HS-5 (cell line): Measurements from ENCODE around the gene MYO15A.

Experiments used
- DNase-seq: peaks from one replicate; pipeline ENCODE4 v3.0.0-alpha.2; 2012; ENCODE audit warnings: low read depth

Gene MYO15A

GRCh38 chr17:18105595-18105994 is 3.0 kb upstream of the MYO15A start:
- DNase-seq, result no peak

DNA sequence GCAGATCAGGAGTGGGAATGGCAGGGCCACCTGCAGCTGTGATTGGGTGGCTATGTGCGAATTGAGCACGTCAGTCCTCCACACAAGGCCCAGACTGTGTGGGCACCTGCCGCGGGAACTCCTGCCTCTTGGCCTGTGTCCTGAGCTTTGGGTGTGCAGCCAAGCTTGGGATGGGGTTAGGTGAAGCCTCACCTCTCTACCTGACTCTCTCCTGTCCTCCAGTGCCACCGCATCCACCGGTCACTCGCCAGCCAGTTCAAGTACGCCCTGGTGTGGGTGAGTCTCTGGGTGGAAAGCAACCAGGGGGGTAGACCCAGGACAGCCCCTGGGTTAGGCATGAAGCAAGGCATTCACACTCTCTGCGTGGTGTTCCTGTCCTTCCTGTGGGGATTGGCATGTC is 2.3 kb upstream of the MYO15A start:
- DNase-seq, result no peak

DNA sequence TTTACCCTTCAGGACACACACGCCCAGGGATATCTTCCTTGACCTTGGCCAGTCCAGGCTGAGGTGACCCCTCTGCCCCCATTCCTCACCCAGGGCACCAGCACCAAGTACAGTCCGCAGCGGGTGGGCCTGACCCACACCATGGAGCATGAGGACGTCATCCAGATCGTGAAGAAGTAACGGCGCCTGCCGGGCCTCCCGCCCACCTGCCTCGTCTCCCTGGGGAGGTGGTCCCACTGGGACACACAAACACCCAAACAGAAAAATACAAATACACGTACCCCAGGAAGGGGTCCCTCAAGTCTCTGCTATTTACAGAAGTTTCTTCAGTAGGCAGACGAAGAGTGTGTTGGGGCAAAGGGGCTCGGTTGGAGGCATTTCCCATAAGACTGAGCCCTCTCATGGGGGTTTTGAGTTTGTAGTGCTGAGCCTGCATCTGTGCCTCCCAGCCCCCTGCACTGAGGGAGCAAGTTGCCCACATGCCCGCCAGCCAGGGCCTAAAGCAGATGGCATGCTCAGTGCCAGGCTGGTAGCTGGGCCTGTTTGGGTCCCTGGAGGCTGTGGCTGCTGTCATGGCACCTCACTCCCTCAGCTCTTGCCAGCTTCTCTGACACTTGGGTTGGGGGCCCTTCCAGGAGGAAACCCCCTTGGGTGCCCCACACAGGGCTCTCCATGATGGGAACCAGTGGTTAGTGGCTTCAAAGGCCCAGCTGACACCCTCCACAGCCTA is 1.3 kb upstream of the MYO15A start:
- no peak for DNase-seq

DNA sequence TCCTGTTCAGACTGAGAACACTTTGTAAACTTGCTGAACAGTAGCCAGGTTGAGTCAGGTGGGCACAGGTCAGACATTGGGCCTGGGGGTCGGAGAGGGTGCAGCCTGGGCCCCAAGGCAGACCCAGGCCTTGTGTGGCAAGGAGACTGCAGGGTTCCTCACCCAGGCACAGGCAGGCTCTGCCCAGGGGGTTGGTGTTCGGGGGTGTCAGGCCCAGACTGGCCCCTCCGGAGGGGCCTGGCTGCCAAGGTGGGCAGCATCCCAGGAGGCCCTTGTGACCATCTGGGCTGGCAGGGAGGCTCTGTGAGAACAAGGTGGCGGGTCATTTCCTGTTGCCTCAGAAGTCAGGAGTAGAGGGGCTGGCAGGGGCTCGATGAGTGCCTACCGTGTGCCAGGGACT is 585 bp upstream of the MYO15A start:
- DNase-seq, result no peak

GRCh38 chr17:18109935-18110485 is 1.5 kb downstream of the MYO15A start:
- DNase-seq, result no peak

DNA sequence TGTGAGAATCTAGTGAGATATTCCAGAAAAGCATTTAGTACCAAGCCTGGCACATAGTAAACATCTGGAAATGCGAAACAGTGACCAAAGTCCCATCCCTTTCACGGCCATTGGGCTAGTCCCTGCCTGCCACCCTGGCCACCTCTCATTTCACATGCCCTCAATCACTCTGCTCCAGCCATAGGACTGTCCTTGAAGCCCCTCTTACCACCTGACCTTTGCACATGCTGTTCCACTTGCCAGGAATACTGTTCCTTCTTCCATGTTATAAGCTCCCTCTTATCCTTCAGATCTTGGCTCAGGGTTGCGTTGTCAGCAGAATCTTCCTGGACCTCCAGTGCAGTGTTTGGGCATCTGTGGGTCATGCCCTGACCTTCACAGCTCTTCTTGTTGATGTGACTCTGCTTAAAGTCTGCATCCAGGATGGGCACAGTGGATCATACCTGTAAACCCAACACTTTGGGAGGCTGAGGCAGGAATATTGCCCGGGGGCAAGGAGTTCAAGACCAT is 2.1 kb downstream of the MYO15A start:
- DNase-seq, result no peak

DNA sequence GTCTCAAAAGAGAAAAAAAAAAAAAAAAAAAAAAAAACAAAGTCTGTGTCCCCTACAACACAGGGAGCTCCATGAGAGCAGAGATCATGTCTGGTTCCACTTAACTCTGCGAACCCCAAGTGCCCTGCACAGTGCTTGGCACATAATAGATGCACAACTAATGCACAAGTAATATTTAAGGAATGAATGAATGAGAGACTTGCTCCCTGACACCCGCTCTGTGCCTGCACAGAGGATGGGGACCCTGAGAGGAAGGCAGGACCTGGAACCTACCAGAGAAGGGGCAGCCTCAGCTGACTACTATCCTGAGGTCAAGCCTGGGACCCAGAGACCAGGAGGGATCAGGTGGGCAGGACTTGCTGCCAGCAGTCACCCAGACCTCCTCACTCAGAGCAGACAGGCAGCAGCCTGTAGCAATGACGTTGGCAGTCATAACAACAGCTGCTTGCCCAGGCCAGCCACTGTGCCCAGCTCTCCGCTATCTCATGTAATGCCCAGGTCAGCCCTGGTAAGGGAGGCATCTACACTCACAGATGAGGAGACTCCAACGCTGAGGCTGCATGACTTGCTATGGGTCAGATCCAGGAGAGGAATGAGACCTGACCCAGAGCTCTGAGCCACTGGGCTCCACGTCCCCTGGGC is 2.9 kb downstream of the MYO15A start:
- DNase-seq, result no peak

- DNase-seq, result no peak
Observed at GRCh38 chr17:18115517-18115916, 7.0 kb downstream of the MYO15A start.

DNA sequence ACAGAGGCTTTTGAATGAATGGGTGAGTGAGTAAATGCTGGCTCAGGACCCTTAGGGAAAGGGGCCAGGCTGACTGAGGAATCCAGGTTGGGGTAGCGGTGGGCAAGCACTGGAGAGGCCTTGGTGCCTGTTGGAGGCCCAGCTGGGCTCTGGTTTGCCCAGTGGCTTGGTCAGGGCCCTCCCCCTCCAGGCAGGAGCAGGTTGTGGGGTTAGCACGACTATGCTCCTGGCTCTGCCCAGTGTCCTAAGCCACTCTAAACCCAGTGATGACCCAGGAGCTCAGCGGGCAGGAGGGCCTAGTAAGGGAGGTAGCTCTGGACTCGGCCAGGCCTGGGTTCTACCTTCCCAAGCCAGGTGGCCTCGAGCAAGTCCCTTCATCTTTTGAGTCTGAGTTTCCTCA is 7.5 kb downstream of the MYO15A start:
- DNase-seq, result no peak

DNA sequence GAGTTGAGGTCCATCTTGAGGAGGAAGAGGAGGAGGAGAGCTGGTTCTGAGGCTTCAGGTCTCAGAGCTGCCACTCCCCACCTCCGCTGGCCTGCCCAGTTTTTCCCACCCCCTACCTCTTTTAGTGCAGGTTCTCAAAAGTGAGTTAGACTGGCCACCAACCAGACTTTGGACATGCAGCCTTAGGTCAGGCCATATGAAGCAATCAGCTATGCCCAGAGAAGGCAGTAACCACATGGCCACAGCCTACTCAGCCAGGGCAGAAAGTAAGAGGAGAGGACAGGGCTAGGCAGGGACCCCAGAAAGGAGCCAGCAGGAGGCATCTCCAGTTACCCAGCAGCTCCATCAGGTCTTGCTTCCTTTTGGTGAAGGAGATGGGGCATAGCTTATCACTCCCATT is 9.0 kb downstream of the MYO15A start:
- DNase-seq, result no peak

DNA sequence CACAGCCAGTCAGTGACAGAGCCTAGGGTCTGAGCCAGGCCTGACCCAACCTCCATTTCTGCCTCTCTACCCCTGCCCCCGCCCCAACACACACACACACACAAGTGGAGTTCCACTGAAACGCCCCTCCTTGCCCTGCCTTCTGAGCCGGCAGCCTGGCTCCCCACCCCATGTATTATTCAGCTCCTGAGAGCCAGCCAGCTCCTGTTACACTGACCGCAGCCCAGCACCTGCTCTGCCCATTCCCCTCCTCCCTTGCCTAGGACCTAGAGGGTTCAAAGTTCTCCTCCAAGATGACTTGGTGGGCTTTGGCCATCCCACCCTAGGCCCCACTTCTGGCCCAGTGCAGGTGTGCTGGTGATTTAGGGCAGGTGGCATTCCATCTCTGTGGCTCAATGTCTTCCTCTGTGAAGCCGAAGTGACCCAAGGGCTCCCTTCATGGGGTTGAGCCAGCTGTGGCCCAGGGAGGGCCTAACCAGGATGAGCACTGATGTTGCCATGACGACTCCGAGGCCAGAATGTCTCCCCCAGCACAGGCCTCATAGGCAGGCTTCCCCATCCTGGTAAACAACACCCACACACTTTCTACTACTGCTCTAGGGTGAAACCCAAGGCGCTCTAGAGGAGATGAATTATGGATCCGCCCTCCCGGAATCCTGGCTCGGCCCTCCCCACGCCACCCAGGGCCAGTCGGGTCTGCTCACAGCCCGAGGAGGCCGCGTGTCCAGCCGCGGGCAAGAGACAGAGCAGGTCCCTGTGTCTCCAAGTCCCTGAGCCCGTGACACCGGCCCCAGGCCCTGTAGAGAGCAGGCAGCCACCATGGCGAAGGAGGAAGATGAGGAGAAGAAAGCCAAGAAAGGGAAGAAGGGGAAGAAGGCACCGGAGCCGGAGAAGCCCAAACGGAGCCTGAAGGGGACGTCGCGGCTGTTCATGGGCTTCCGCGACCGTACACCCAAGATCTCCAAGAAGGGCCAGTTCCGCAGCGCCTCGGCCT is 9.7 kb downstream of the MYO15A start:
- no peak for DNase-seq

DNA sequence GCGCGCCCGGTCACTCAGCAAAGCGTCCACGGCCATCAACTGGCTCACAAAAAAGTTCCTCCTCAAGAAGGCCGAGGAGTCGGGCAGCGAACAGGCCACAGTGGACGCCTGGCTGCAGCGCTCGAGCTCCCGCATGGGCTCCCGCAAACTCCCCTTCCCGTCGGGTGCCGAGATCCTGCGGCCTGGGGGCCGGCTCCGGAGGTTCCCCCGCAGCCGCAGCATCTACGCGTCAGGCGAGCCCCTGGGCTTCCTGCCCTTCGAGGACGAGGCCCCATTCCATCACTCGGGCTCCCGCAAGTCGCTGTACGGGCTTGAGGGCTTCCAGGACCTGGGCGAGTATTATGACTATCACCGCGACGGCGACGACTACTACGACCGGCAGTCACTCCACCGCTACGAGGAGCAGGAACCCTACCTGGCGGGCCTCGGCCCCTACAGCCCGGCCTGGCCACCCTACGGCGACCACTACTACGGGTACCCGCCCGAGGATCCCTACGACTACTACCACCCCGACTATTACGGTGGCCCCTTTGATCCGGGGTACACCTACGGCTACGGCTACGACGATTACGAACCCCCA is 10.7 kb downstream of the MYO15A start:
- no peak for DNase-seq

DNA sequence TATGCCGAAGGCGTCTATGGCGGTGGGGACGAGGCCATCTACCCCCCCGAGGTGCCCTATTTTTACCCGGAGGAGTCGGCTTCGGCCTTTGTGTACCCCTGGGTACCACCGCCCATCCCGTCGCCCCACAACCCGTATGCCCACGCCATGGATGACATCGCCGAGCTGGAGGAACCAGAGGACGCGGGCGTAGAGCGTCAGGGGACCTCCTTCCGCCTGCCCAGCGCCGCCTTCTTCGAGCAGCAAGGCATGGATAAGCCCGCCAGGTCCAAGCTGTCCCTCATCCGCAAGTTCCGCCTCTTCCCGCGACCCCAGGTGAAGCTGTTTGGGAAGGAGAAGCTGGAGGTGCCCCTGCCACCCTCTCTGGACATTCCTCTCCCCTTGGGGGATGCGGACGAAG is 11.4 kb downstream of the MYO15A start:
- DNase-seq, result no peak

DNA sequence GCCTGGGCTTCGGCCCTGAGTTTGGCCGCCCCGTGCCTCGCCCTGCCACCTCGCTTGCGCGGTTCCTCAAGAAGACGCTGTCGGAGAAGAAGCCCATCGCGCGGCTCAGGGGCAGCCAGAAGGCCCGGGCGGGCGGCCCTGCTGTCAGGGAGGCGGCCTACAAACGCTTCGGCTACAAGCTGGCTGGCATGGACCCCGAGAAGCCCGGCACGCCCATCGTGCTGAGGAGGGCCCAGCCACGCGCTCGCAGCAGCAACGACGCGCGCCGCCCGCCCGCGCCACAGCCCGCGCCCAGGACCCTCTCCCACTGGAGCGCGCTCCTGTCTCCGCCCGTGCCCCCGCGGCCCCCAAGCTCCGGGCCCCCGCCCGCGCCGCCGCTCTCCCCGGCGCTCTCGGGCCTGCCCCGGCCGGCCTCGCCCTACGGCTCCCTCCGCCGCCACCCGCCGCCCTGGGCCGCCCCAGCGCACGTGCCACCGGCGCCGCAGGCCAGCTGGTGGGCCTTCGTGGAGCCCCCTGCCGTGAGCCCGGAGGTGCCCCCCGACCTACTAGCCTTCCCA is 12.0 kb downstream of the MYO15A start:
- DNase-seq, result no peak

DNA sequence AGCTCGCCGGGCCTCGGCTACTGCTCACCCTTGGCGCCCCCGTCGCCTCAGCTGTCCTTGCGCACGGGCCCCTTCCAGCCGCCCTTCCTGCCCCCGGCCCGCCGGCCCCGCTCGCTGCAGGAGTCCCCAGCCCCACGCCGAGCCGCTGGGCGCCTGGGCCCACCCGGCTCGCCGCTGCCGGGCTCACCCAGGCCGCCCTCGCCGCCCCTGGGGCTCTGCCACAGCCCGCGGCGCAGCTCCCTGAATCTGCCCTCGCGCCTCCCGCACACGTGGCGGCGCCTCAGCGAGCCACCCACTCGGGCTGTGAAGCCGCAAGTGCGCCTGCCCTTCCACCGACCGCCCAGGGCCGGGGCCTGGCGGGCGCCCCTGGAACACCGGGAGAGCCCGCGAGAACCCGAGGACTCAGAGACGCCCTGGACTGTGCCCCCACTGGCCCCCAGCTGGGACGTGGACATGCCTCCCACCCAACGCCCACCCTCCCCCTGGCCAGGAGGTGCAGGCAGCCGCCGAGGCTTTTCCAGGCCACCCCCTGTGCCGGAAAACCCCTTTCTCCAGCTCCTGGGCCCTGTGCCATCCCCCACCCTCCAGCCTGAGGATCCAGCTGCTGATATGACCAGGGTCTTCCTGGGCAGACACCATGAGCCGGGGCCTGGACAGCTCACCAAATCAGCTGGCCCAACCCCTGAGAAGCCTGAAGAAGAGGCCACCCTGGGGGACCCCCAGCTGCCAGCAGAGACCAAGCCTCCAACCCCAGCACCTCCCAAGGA is 12.8 kb downstream of the MYO15A start:
- no peak for DNase-seq

DNA sequence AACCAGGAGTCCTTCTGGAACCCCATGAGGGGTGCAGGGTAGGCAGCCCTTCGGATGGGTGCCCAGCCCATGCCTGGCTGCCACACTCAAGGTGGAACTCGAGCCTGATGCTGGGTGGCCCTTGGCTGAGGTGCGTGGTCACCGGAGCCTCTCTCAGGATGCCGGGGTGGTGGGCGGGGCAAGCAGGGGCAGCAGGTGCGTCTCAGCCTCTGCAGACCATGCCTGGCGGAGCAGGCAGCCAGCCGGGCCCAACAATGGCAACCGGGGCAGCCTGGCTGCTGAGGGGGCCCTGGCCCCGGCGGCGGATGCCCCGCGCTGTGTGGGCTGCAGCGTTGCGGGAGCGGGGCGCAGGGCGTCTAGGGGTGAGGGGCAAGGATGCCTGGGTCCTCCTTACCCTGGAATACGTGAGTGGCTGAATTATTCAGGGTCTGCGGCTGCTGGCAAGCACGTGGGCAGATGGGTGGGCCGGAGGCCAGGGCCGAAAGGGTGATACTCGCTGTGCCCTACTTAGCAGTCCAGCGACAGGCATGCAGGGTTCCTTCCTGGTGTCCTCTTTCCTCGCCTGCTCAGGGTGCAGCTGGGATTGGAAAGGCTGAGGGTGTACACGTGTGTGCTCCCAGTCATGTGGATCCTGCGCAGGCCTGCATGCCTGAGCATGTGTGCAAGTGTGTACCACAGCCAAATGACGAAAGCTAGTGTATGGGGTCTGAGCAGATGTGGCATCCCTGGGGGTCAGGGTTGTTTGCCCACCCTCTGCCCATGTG is 14.6 kb downstream of the MYO15A start:
- DNase-seq, result no peak

GRCh38 chr17:18124345-18125126 is 16.0 kb downstream of the MYO15A start:
- no peak for DNase-seq

DNA sequence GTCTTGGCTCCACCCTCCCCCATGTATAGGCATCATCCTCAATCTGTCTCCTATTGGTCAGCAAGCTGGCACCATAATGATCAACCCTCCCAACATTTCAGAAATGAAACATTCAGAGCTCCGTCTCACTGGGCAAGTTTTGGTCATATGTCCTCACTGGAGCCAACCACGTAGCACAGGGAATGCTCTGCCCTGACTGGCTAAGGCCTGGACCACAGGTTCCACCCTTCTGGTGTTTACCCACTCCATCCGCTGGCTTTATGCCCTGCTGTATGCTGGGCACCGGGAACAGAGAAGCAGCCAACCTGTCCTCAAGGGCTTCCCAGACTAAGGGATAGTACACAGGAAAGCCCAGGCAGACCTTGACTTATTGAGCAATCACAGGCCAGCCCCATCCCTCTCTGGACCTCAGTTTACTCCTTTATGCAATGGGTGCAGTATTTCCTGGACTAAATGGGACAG is 20.5 kb downstream of the MYO15A start:
- no peak for DNase-seq

DNA sequence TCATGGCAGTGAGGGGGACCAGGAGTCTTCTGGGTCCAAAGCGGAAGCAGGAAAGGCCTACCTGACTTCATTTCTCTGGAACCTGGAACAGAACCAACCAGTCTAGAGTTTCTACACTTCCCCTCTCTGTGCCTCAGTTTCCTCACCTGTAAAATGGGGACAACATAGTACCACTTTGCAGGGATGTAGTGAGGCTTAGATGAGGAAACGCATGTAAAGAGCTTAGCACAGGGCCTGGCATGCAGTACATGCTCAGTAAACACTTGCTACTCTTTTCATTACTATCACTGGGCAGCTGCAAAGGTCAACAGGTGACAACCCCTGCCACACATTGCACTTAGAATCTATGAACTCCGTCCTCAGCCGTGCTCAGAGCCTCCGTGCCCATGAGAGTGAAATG is 24.2 kb downstream of the MYO15A start:
- no peak for DNase-seq
